OCI-LY1 (cell line): Measurements from ENCODE around the gene FFAR2.

Experiments used
- EZH2 ChIP-seq: fragments of 200-600 bp; sonication (generic), shearing (Covaris generic); IDR thresholded peaks from 2 replicates; pipeline ENCODE4 v1.8.0; 2017; ENCODE audit warnings: borderline replicate concordance, mixed run types, mild to moderate bottlenecking, antibody characterized with exemption, low read length, moderate library complexity, mixed read lengths
- TF ChIP-seq, protein P1 (sequence below): fragments of 200-600 bp; sonication (generic), shearing (Covaris generic); IDR thresholded peaks from 2 replicates; pipeline ENCODE4 v1.5.1; 2017; ENCODE audit warnings: mild to moderate bottlenecking, antibody characterized with exemption, low read length, moderate library complexity, mixed read lengths

DNA sequence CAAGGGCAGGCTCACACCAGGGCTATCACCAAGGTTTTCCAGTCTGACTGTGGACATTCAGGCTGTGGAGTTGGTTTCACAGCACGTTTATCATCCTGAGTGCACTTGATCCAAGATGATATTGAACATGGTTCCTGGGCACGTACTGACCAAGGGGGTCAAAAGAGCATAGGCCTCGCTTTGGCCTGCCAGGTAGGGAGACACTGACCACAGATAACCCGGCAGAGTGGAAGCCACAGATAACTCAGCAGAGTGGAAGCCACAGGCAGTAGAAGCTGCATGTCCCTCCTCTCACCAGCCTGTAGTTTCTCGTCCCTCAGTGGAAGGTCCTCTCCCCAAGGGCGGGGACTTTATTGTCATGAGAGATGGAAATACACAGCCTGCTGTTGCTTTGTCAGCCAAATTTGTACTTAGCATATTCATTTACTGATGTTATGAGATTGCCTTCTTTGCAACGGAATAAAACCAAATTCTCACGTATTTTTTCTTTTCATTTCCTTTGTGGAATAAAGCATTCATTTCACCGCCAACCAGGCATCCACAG lies 51.0 kb downstream of the FFAR2 start:
- TF ChIP-seq, protein P1, sequence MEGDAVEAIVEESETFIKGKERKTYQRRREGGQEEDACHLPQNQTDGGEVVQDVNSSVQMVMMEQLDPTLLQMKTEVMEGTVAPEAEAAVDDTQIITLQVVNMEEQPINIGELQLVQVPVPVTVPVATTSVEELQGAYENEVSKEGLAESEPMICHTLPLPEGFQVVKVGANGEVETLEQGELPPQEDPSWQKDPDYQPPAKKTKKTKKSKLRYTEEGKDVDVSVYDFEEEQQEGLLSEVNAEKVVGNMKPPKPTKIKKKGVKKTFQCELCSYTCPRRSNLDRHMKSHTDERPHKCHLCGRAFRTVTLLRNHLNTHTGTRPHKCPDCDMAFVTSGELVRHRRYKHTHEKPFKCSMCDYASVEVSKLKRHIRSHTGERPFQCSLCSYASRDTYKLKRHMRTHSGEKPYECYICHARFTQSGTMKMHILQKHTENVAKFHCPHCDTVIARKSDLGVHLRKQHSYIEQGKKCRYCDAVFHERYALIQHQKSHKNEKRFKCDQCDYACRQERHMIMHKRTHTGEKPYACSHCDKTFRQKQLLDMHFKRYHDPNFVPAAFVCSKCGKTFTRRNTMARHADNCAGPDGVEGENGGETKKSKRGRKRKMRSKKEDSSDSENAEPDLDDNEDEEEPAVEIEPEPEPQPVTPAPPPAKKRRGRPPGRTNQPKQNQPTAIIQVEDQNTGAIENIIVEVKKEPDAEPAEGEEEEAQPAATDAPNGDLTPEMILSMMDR, result no peak
- TF ChIP-seq EZH2, result no peak
